SK-N-SH treated with all-trans-retinoic acid at 6 μM for 48 hours (cell line): ENCODE data around the gene FCN2.

ENCODE experiments used
- ATAC-seq: fragments of 200-7000 bp; cut with Tn5 transposase; 3 replicates; pipeline ENCODE4 v1.9.1; 2020; ENCODE audit warnings: mild to moderate bottlenecking, moderate library complexity
- ARNTL ChIP-seq: fragments of 450-650 bp; formaldehyde crosslinking; IDR thresholded peaks from 2 replicates; pipeline ENCODE4 v1.5.0; 2020; ENCODE audit warnings: low read depth, mild to moderate bottlenecking, moderate library complexity, borderline replicate concordance
- CREB5 ChIP-seq: fragments of 250-450 bp; sonication (Bioruptor Pico); IDR thresholded peaks from 2 replicates; pipeline ENCODE4 v1.5.1; 2020; ENCODE audit warnings: low read depth, mild to moderate bottlenecking, moderate library complexity
- CSDC2 ChIP-seq: fragments of 250-450 bp; sonication (Bioruptor Pico); IDR thresholded peaks from 2 replicates; pipeline ENCODE4 v1.5.0; 2020; ENCODE audit warnings: mild to moderate bottlenecking, moderate library complexity
- CSRNP3 ChIP-seq: fragments of 250-450 bp; sonication (Bioruptor Pico); IDR thresholded peaks from 2 replicates; pipeline ENCODE4 v1.5.1; 2021; ENCODE audit warnings: mild to moderate bottlenecking, moderate library complexity
- ESRRG ChIP-seq: fragments of 250-450 bp; sonication (Bioruptor Pico); IDR thresholded peaks from 2 replicates; pipeline ENCODE4 v1.6.1; 2021; ENCODE audit warnings: mild to moderate bottlenecking
- GLIS3 ChIP-seq: fragments of 250-450 bp; sonication (Bioruptor Pico); IDR thresholded peaks from 2 replicates; pipeline ENCODE4 v1.5.0; 2020; ENCODE audit warnings: mild to moderate bottlenecking, moderate library complexity
- ISL1 ChIP-seq: fragments of 250-450 bp; sonication (Bioruptor Pico); IDR thresholded peaks from 2 replicates; pipeline ENCODE4 v2.1.2; 2022; ENCODE audit warnings: mild to moderate bottlenecking, moderate library complexity
- OSR1 ChIP-seq: fragments of 250-450 bp; sonication (Bioruptor Pico); IDR thresholded peaks from 2 replicates; pipeline ENCODE4 v1.8.0; 2022; ENCODE audit warnings: moderate library complexity, mild to moderate bottlenecking, inconsistent platforms
- PATZ1 ChIP-seq: fragments of 250-450 bp; sonication (Bioruptor Pico); IDR thresholded peaks from 2 replicates; pipeline ENCODE4 v1.8.0; 2020; ENCODE audit warnings: mild to moderate bottlenecking, moderate library complexity, borderline replicate concordance
- POU6F1 ChIP-seq: fragments of 250-450 bp; sonication (Bioruptor Pico); IDR thresholded peaks from 2 replicates; pipeline ENCODE4 v1.8.0; 2021; ENCODE audit warnings: low read depth, mild to moderate bottlenecking, moderate library complexity, borderline replicate concordance
- PPARA ChIP-seq: fragments of 250-450 bp; sonication (Bioruptor Pico); IDR thresholded peaks from 2 replicates; pipeline ENCODE4 v1.5.0; 2020; ENCODE audit warnings: mild to moderate bottlenecking, borderline replicate concordance
- RARB ChIP-seq: fragments of 250-450 bp; sonication (Bioruptor Pico); IDR thresholded peaks from 2 replicates; pipeline ENCODE4 v1.8.0; 2021; ENCODE audit warnings: mild to moderate bottlenecking, moderate library complexity
- SNAI2 ChIP-seq: fragments of 250-450 bp; sonication (Bioruptor Pico); IDR thresholded peaks from 2 replicates; pipeline ENCODE4 v1.5.0; 2020; ENCODE audit warnings: mild to moderate bottlenecking, moderate library complexity
- TCF4 ChIP-seq: fragments of 250-450 bp; sonication (Bioruptor Pico); IDR thresholded peaks from 2 replicates; pipeline ENCODE4 v1.8.0; 2021; ENCODE audit warnings: mild to moderate bottlenecking, moderate library complexity, borderline replicate concordance
- TOX ChIP-seq: fragments of 250-450 bp; sonication (Bioruptor Pico); IDR thresholded peaks from 2 replicates; pipeline ENCODE4 v1.8.0; 2021; ENCODE audit warnings: mild to moderate bottlenecking, moderate library complexity, borderline replicate concordance
- TSHZ2 ChIP-seq: fragments of 250-450 bp; sonication (Bioruptor Pico); IDR thresholded peaks from 2 replicates; pipeline ENCODE4 v1.5.0; 2020; ENCODE audit warnings: mild to moderate bottlenecking, moderate library complexity
- ZFP30 ChIP-seq: fragments of 450-650 bp; formaldehyde crosslinking; IDR thresholded peaks from 2 replicates; pipeline ENCODE4 v1.5.0; 2022; ENCODE audit warnings: mild to moderate bottlenecking, moderate library complexity
- ZNF565 ChIP-seq: fragments of 450-650 bp; formaldehyde crosslinking; conservative IDR thresholded peaks from 2 replicates; pipeline ENCODE4 v1.5.0; 2020; ENCODE audit warnings: low read depth, mild to moderate bottlenecking, moderate library complexity
- ZNF70 ChIP-seq: fragments of 450-650 bp; formaldehyde crosslinking; IDR thresholded peaks from 2 replicates; pipeline ENCODE4 v1.5.0; 2020; ENCODE audit warnings: mild to moderate bottlenecking, moderate library complexity
- ZNF8 ChIP-seq: fragments of 450-650 bp; formaldehyde crosslinking; IDR thresholded peaks from 2 replicates; pipeline ENCODE4 v1.5.0; 2020; ENCODE audit warnings: mild to moderate bottlenecking, moderate library complexity

The FCN2 gene

GRCh38 chr9:134846699-134847098 is 33.9 kb upstream of the FCN2 start (continued):
- no peak for TF ChIP-seq CREB5 (CRISPR knock-in tag)
- TF ChIP-seq ZNF8 (CRISPR knock-in tag): no peak

GRCh38 chr9:134847138-134847537 is 33.5 kb upstream of the FCN2 start:
- TF ChIP-seq CSDC2 (CRISPR knock-in tag) (no peak), ISL1 (CRISPR knock-in tag) (no peak), GLIS3 (no peak), POU6F1 (no peak), PPARA (CRISPR knock-in tag) (no peak), TCF4 (no peak), TOX (CRISPR knock-in tag) (no peak), RARB (no peak), SNAI2 (no peak), ZNF565 (no peak), ZNF70 (CRISPR knock-in tag) (no peak)
- TF ChIP-seq, all 23 proteins: peak for 0
- ATAC-seq: no peak

GRCh38 chr9:134847752-134848432 is 32.7 kb upstream of the FCN2 start:
- peak; percentile 27 for ATAC-seq

GRCh38 chr9:134848504-134848903 is 32.1 kb upstream of the FCN2 start:
- ATAC-seq: peak; percentile 19
- TF ChIP-seq ESRRG (CRISPR knock-in tag): no peak
- no peak for TF ChIP-seq ARNTL (CRISPR knock-in tag)
- TF ChIP-seq SNAI2: no peak
- TF ChIP-seq OSR1 (CRISPR knock-in tag): no peak
- no peak for TF ChIP-seq PPARA (CRISPR knock-in tag)
- TF ChIP-seq GLIS3: no peak
- TF ChIP-seq CSRNP3: no peak
- TF ChIP-seq ZNF8 (CRISPR knock-in tag): no peak
- TF ChIP-seq ZNF565: no peak
- TF ChIP-seq TOX (CRISPR knock-in tag): no peak
- TF ChIP-seq ZFP30 (CRISPR knock-in tag): no peak
- TF ChIP-seq RARB: no peak
- TF ChIP-seq PATZ1 (CRISPR knock-in tag): no peak
- TF ChIP-seq ISL1 (CRISPR knock-in tag): no peak
- TF ChIP-seq ZNF70 (CRISPR knock-in tag): no peak

More at GRCh38 chr9:134847752-134848432, 32.7 kb upstream of the FCN2 start:
- no peak for TF ChIP-seq ISL1 (CRISPR knock-in tag)
- TF ChIP-seq SNAI2: no peak
- TF ChIP-seq TOX (CRISPR knock-in tag): no peak
- no peak for TF ChIP-seq PPARA (CRISPR knock-in tag)
- no peak for TF ChIP-seq TSHZ2 (CRISPR knock-in tag)
- no peak for TF ChIP-seq ARNTL (CRISPR knock-in tag)
- TF ChIP-seq GLIS3: no peak
- TF ChIP-seq RARB: no peak
- TF ChIP-seq, all 23 proteins: peak for 0
